Dermis blood vessel endothelial cell (primary cell): ENCODE data around the gene ZNF853. TPM values are rescaled to one million over a fixed set of nuclear protein-coding genes. Genes with fewer than 3 reads are reported as not detected.
"Not testable (repeated sequence)": the region's sequence is repeated elsewhere in the genome, so short reads cannot be mapped to it uniquely, and the experiment has no call there.

Experiments
- DNase-seq: peaks from one replicate; pipeline ENCODE4 v3.0.0; 2010
- total RNA-seq: library from RNA; depleted of rRNA; stranded (reverse); fragments of >200 nt; gene quantifications from 2 replicates; pipeline ENCODE4 v1.2.3, GENCODE V29; 2014

ZNF853 gene
- total RNA-seq, 1 donor from 2014 or later: 1.0 TPM

DNA sequence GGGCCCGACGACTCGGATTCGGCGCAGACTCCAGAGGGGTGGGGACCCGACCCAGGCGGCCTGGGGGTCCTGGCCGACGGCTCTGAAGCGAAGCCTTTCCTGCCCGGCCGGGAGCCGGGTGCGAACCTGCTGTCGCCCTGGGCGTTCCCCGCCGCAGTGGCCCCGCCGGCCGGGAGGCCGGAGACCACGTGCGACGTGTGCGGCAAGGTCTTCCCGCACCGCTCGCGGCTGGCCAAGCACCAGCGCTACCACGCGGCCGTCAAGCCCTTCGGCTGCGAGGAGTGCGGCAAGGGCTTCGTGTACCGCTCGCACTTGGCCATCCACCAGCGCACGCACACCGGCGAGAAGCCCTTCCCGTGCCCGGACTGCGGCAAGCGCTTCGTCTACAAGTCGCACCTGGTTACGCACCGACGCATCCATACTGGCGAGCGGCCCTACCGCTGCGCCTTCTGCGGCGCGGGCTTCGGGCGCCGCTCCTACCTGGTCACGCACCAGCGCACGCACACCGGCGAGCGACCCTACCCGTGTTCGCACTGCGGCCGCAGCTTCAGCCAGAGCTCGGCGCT is 37.1 kb downstream of the ZNF853 start:
- no peak for DNase-seq

GRCh38 chr7:6653071-6654003 is 37.9 kb downstream of the ZNF853 start:
- no peak for DNase-seq

- DNase-seq: no peak
Measured at GRCh38 chr7:6654113-6654841, 38.9 kb downstream of the ZNF853 start.

DNA sequence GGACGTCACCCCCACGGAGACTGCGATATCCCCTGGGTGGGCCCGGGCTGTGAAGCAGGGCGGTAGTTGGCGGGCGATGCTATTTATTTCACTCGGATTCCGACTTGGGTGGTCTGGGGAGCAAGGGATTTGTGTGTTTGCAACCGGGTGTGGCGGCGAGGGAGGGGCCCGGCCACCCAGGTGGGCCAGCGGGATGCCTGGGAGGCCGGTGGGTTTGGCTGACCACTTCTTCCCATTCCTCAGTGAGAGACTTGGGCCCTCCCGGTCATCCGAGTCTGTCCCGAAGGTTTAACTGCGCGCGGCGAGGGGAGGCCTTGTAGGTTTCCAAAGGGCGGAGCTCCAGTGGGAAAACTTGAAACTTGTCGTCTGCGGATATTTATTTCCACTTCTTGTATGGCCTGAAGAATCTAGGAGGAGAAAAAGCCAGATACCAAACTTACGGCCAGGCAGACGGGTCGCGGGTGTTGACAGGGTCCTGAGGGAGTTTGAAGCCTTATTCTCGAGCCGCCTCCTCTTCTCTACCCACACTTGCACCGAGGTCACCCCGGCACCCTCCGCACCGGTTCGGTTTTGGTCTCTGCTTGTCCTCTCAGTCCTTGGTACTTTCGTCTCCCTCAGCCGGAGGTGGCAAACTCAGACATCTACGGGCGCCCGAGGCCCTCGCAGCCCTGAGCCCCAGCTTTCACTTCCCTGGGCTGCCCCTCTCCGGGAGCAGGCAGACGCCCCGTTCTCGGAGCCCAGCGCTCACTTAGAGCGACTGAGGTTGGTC is 39.6 kb downstream of the ZNF853 start:
- DNase-seq: no peak

DNA sequence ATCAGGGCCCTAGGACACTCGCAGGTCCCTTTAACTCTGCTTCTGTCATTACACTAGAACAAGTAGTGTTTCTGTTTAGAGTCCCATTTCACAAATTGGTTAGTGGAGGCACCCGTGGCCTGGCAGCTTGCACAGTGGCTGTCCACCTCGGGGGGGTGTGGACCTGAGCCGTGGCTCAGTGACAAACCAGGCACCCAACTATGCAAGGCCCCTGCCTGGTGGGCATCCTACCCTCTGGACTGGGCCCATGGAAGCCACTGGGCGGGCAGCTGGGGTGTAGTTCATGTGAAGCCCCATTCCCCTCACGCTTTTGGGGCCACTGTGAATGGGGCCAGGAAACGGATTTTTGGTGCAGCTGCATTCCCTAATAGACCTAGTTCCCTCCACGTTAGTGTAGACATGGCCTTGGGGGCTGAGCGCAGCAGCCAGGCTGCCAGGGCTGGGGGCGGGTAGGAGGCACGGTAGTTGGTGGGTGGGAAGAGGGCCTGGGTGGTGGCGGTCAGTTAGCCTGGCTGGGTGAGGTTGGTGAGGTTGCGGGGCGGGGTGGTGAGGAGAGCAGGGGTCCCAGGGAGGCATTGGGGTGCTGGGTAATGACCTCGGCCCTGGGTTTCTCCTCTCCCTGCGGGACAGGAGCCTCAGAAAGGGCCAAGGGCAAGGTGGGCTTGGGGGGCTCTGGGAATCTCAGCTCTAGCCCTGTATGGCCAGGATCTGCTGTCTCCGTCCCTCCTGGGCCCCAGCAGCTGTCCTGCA is 40.4 kb downstream of the ZNF853 start:
- DNase-seq: no peak

DNA sequence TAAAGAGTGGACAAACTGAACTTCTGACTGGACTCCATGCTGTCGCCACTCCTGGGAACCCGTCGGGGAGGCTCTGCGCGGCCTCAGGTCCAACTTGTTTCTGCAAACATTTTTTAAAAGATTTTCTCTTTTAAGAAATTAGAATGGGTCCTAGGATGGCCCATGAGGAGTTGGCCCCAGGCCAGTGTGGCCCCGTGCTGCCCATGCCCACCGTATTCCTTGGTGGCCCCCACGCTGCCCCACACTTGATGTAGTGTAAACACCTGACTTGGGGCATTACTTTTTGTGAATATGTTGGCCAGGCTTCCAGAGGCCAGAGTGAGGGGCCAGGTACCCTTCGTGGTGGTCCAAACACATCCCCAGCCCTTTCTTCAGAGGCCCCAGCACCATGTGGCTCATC is 41.0 kb downstream of the ZNF853 start:
- DNase-seq: no peak

DNA sequence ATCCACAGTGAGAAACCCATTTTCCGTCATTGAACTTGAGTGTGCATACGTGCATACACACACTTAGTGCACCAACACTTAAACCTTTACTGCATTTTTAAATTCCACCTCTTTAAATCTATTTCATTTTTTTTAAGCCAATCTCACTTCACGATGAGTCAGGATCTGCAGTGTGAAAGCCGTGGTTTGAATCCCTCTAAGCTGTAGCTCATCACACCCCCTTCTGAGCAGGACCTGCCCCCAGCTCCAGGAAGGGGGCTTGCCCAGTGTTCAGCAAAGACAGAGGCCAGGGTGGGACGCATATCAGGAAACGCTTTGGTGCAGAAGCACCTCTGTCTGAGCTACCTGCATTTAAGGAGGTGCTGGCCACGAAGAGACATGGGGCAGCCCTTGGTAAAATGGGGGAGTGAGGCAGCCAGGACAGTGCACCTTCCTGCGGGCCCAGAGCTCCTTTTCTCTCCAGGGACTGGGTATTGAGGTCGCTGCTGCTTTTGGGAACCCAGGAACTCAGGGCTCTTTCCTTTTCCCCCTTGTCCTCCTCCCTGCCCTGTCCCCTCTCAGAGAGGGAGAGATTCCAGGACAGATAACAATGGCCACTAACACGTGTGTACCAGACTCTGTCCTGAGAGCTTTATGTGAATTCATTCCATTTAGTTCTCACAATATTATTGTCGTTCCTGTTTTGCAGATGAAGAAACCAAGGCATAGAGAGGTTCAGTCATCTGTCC is 43.4 kb downstream of the ZNF853 start:
- no peak for DNase-seq

- DNase-seq: not testable (repeated sequence)
Measured at GRCh38 chr7:6670851-6671250, 55.4 kb downstream of the ZNF853 start.

Other genes starting within 250 kb of the ZNF853 start
- 58.9 and 105 TPM in 2 replicates for gene RAC1, start 241.1 kb upstream of the ZNF853 start, total RNA-seq
- 20.2 and 22.6 TPM in 2 replicates for gene DAGLB, start 167.7 kb upstream of the ZNF853 start, total RNA-seq
- gene KDELR2, start 131.5 kb upstream of the ZNF853 start, total RNA-seq: 121 and 133 TPM in 2 replicates
- 0.05 TPM in 1 of 2 replicates, not detected in the other for gene GRID2IP, start 64.1 kb upstream of the ZNF853 start, total RNA-seq
- gene ZDHHC4, start 38.2 kb upstream of the ZNF853 start, total RNA-seq: 37.1 and 49.2 TPM in 2 replicates
- 13.1 and 14.5 TPM in 2 replicates for gene INTS15, start 25.6 kb upstream of the ZNF853 start, total RNA-seq
- gene ZNF316, start 21.7 kb downstream of the ZNF853 start, total RNA-seq: 18.4 and 25.9 TPM in 2 replicates
- gene ZNF12, start 91.3 kb downstream of the ZNF853 start, total RNA-seq: 16.8 and 18.7 TPM in 2 replicates
- 0.19 and 0.34 TPM in 2 replicates for gene RSPH10B2, start 138.5 kb downstream of the ZNF853 start, total RNA-seq
- 55.8 and 57.0 TPM in 2 replicates for gene CCZ1B, start 210.7 kb downstream of the ZNF853 start, total RNA-seq